H1 (cell line): ENCODE measurements around the gene ASXL1. TPM values are rescaled to one million over a fixed set of nuclear protein-coding genes. Genes with fewer than 3 reads are reported as not detected.

Experiments
- CTCF ChIA-PET: fragments of 300-600 bp; sonication (Branson Sonifier 250); formaldehyde crosslinking; loops from one replicate; lab custom pipeline; 2021; ENCODE audit not compliant: partially characterized antibody; lab: Charles Lee
- POLR2A ChIA-PET: fragments of 300-600 bp; sonication (Branson Sonifier 250); formaldehyde crosslinking; loops from one replicate; lab custom pipeline; 2021; ENCODE audit warnings: inconsistent platforms; ENCODE audit not compliant: partially characterized antibody; lab: Charles Lee
- DNase-seq, 2 experiments: peaks; one replicate each; pipeline versions ENCODE4 v3.0.0 to v3.0.0-alpha.2; 2010 to 2022; ENCODE audit warnings: low spot score in 2 of 2, low read depth in 1 of 2, mixed read lengths in 1 of 2
- FAIRE-seq: peaks from 2 replicates; lab custom pipeline; 2011; peaks lifted over from hg19 to GRCh38; lab: Jason Lieb, UNC
- H2AFZ ChIP-seq: 2 replicates; pipeline ENCODE4 v1.8.1; 2012; ENCODE audit warnings: low read length, inconsistent platforms
- H2AK5ac ChIP-seq: 2 replicates; pipeline ENCODE4 v1.6.1; 2013; ENCODE audit warnings: low read depth, low read length
- H2BK120ac ChIP-seq: replicated peaks from 2 replicates; pipeline ENCODE3; 2013; ENCODE audit warnings: low read depth, low read length, inconsistent platforms
- H2BK12ac ChIP-seq: 2 replicates; pipeline ENCODE4 v1.6.1; 2013; ENCODE audit warnings: low read depth, low read length
- H2BK15ac ChIP-seq: 2 replicates; pipeline ENCODE4 v1.6.1; 2013; ENCODE audit warnings: low read length
- H2BK20ac ChIP-seq: 2 replicates; pipeline ENCODE4 v1.6.1; 2013; ENCODE audit warnings: low read length
- H2BK5ac ChIP-seq: 2 replicates; pipeline ENCODE4 v1.6.1; 2013; ENCODE audit warnings: low read depth, low read length
- H3K14ac ChIP-seq: 2 replicates; pipeline ENCODE4 v1.6.1; 2013; ENCODE audit warnings: inconsistent platforms; ENCODE audit not compliant: insufficient read length
- H3K18ac ChIP-seq: 2 replicates; pipeline ENCODE4 v1.6.1; 2013; ENCODE audit warnings: low read length; ENCODE audit errors: extremely low read depth
- H3K23ac ChIP-seq: 2 replicates; pipeline ENCODE4 v1.6.1; 2013; ENCODE audit warnings: inconsistent platforms; ENCODE audit not compliant: insufficient read length
- H3K23me2 ChIP-seq: 2 replicates; pipeline ENCODE4 v1.6.1; 2013; ENCODE audit warnings: low read depth, low read length
- H3K27ac ChIP-seq: 2 replicates; pipeline ENCODE4 v1.6.1; 2011; ENCODE audit warnings: low read depth, low read length, inconsistent platforms
- H3K27me3 ChIP-seq, 4 experiments: replicated peaks in 1 of 4; 1 replicate in 1 of 4; 2 replicates in 3 of 4; pipeline versions ENCODE4 v1.6.1 to v1.8.1; 2011 to 2013; ENCODE audit warnings: low read length in 3 of 4, mild to moderate bottlenecking in 3 of 4, inconsistent platforms in 2 of 4, mixed read lengths in 2 of 4, moderate library complexity in 1 of 4; ENCODE audit not compliant: control insufficient read depth in 3 of 4, insufficient read depth in 3 of 4; ENCODE audit errors: extremely low read depth in 1 of 4
- H3K36me3 ChIP-seq, 4 experiments: 2 replicates each; pipeline versions ENCODE4 v1.6.1 to v1.8.1; 2011 to 2013; ENCODE audit warnings: mild to moderate bottlenecking in 4 of 4, low read length in 3 of 4, moderate library complexity in 2 of 4, control low read depth in 1 of 4, inconsistent platforms in 1 of 4; ENCODE audit not compliant: insufficient read depth in 4 of 4, control insufficient read depth in 2 of 4
- H3K4ac ChIP-seq: replicated peaks from 2 replicates; pipeline ENCODE3; 2013; ENCODE audit warnings: low read length, low read depth, mixed read lengths, inconsistent platforms; ENCODE audit not compliant: insufficient read length
- H3K4me1 ChIP-seq, 4 experiments: replicated peaks in 1 of 4; 1 replicate in 1 of 4; 2 replicates in 3 of 4; pipeline versions ENCODE4 v1.6.1 to v1.8.1; 2011 to 2013; ENCODE audit warnings: low read length in 3 of 4, inconsistent platforms in 2 of 4, mixed read lengths in 1 of 4; ENCODE audit not compliant: insufficient read depth in 4 of 4, control insufficient read depth in 3 of 4
- H3K4me2 ChIP-seq, 2 experiments: 2 replicates each; pipeline versions ENCODE4 v1.6.1 to v1.8.1; 2011 to 2013; ENCODE audit warnings: low read depth in 2 of 2, low read length in 2 of 2, control low read depth in 1 of 2, inconsistent platforms in 1 of 2, mild to moderate bottlenecking in 1 of 2; ENCODE audit not compliant: insufficient read depth in 1 of 2
- H3K4me3 ChIP-seq, 4 experiments: fragments of 200-600, 300-600 bp in 1 of 4; sonication (generic), shearing (Covaris generic), sonication (Bioruptor Twin) in 1 of 4; 2 replicates each; pipeline versions ENCODE4 v1.5.1 to v1.8.1; 2011 to 2016; ENCODE audit warnings: low read length in 4 of 4, low read depth in 3 of 4, control low read depth in 2 of 4, inconsistent platforms in 2 of 4, mild to moderate bottlenecking in 2 of 4, mixed read lengths in 1 of 4, moderate library complexity in 1 of 4; ENCODE audit not compliant: insufficient read depth in 2 of 4; ENCODE audit errors: extremely low read depth in 1 of 4
- H3K56ac ChIP-seq: replicated peaks from 2 replicates; pipeline ENCODE3; 2013; ENCODE audit warnings: low read depth, mild to moderate bottlenecking, mixed read lengths, low read length, inconsistent platforms; ENCODE audit not compliant: insufficient read length
- H3K79me1 ChIP-seq: 2 replicates; pipeline ENCODE4 v1.6.1; 2013; ENCODE audit warnings: low read depth, low read length, control low read depth
- H3K79me2 ChIP-seq, 2 experiments: 2 replicates each; pipeline versions ENCODE4 v1.6.1 to v1.8.1; 2012 to 2013; ENCODE audit warnings: low read length in 2 of 2, mild to moderate bottlenecking in 2 of 2, inconsistent platforms in 1 of 2; ENCODE audit not compliant: insufficient read depth in 2 of 2, control insufficient read depth in 1 of 2
- H3K9ac ChIP-seq, 4 experiments: replicated peaks in 1 of 4; 1 replicate in 1 of 4; 2 replicates in 3 of 4; pipeline versions ENCODE4 v1.6.1 to v1.8.1; 2011 to 2013; ENCODE audit warnings: low read depth in 3 of 4, low read length in 3 of 4, control low read depth in 2 of 4, mild to moderate bottlenecking in 2 of 4, moderate library complexity in 2 of 4, inconsistent platforms in 1 of 4; ENCODE audit errors: extremely low read depth in 1 of 4
- H3K9me3 ChIP-seq, 2 experiments: 2 replicates each; pipeline versions ENCODE4 v1.6.1 to v1.8.1; 2012 to 2013; ENCODE audit warnings: mild to moderate bottlenecking in 2 of 2, moderate library complexity in 2 of 2, control low read depth in 1 of 2, inconsistent platforms in 1 of 2, low read depth in 1 of 2, low read length in 1 of 2, mixed read lengths in 1 of 2; ENCODE audit not compliant: insufficient read depth in 2 of 2
- H4K20me1 ChIP-seq, 2 experiments: replicated peaks in 1 of 2; 2 replicates each; pipeline versions ENCODE3 to v1.8.1; 2011 to 2013; ENCODE audit warnings: inconsistent platforms in 2 of 2, low read length in 2 of 2, mild to moderate bottlenecking in 1 of 2; ENCODE audit not compliant: insufficient read depth in 2 of 2, control insufficient read depth in 1 of 2
- H4K5ac ChIP-seq: 2 replicates; pipeline ENCODE4 v1.6.1; 2013; ENCODE audit warnings: low read length, low read depth, mixed read lengths, inconsistent platforms; ENCODE audit not compliant: insufficient read length
- H4K8ac ChIP-seq: 2 replicates; pipeline ENCODE4 v1.8.0; 2013; ENCODE audit warnings: mild to moderate bottlenecking, moderate library complexity, low read length, inconsistent platforms; ENCODE audit not compliant: insufficient read depth; ENCODE audit errors: extremely low read depth
- H4K91ac ChIP-seq: replicated peaks from 2 replicates; pipeline ENCODE3; 2013; ENCODE audit warnings: low read length, mixed read lengths, inconsistent platforms; ENCODE audit not compliant: insufficient read length
- BRCA1 ChIP-seq: IDR thresholded peaks from 2 replicates; pipeline ENCODE4 v1.6.1; 2012; ENCODE audit warnings: low read depth, low read length, improper control_type of control experiment
- CTBP2 ChIP-seq: IDR thresholded peaks from 2 replicates; pipeline ENCODE4 v1.7.0; 2011; ENCODE audit warnings: borderline replicate concordance, mild to moderate bottlenecking, moderate library complexity, mixed read lengths, low read length; ENCODE audit not compliant: insufficient read depth, insufficient read length
- MAFK ChIP-seq: IDR thresholded peaks from 2 replicates; pipeline ENCODE4 v1.6.1; 2012; ENCODE audit warnings: low read depth, mild to moderate bottlenecking, improper control_type of control experiment, low read length
- WGBS, 2 experiments: shearing (Covaris generic) in 1 of 2; methylation state at CpG; one replicate each; pipeline versions ENCODE4 v1.1.6 to v1.1.7; 2013 to 2015; ENCODE audit warnings: low lambda C conversion rate in 2 of 2, mixed read lengths in 2 of 2, inconsistent platforms in 1 of 2, low coverage in 1 of 2, missing lambda C conversion rate in 1 of 2; ENCODE audit not compliant: insufficient replicate concordance in 2 of 2, insufficient coverage in 1 of 2, insufficient read length in 1 of 2; ENCODE audit errors: extremely low coverage in 1 of 2, missing lambda C conversion rate in 1 of 2; 5-methylcytosine and 5-hydroxymethylcytosine counted together
- polyA plus RNA-seq, 7 experiments: library from polyadenylated mRNA; depleted of rRNA in 3 of 7; stranded (reverse) in 5 of 7; unstranded in 2 of 7; fragments of >200 nt in 5 of 7; fragments of 200-250 nt in 2 of 7; gene quantifications; 1 replicate in 5 of 7; 2 replicates in 1 of 7; 4 replicates in 1 of 7; pipeline versions ENCODE4 v1.2.1 to v1.2.3, GENCODE V29; 2011 to 2013; ENCODE audit warnings: missing spikeins in 2 of 7, mixed read lengths in 2 of 7
- total RNA-seq: library from RNA; stranded (reverse); fragmentation: NEBNext Ultra II Directional; extraction: Animal tissue kit (Norgen Biotek cat#: 25700); gene quantifications from 2 replicates; pipeline ENCODE4 v1.2.1, GENCODE V29; 2021

The ASXL1 gene
- total and polyA plus RNA-seq, 2 of the 8 experiments (the other 6 are each of a cell fraction or from before 2014, with no cell fraction given), result 10.6 to 26.5 TPM

- FAIRE-seq (no peak), DNase-seq (no peak)
- no peaks in the 10 kb centered on the region for H3K36me3 ChIP-seq
- ChIA-PET CTCF (interaction anchor here (1.3 kb wide), 1 partner anchor 46 kb away, joined by 3 read pairs; no protein-coding TSS in a partner anchor), POLR2A (interaction anchor here (1.2 kb wide), 1 partner anchor 10 kb away, joined by 4 read pairs; no protein-coding TSS in a partner anchor)
- H3K79me2 ChIP-seq, result no peaks in the 10 kb centered on the region
- H4K91ac ChIP-seq, result no peak overlapping the region
- no peaks in the 10 kb centered on the region for H3K9me3 ChIP-seq
- H2BK5ac ChIP-seq, result no peak overlapping the region
- no peaks in the 10 kb centered on the region for H3K27me3 ChIP-seq
- no peak overlapping the region for H3K18ac ChIP-seq
- no peak overlapping the region for H3K4ac ChIP-seq
- no peak overlapping the region for H2BK20ac ChIP-seq
- no peak overlapping the region for H2BK12ac ChIP-seq
- no peak overlapping the region for H2BK15ac ChIP-seq
- no peak overlapping the region for H3K27ac ChIP-seq
- peak; percentile 22; the same call in 1 of the 2 replicates for TF ChIP-seq MAFK
- no peak for TF ChIP-seq BRCA1
- TF ChIP-seq CTBP2, result no peak
- H4K8ac ChIP-seq, result no peak overlapping the region
- H3K56ac ChIP-seq, result no peak overlapping the region
- no peak overlapping the region for H3K4me3 ChIP-seq
- H2AK5ac ChIP-seq, result no peak overlapping the region
- no peak overlapping the region for H2BK120ac ChIP-seq
- no peaks in the 10 kb centered on the region for H3K79me1 ChIP-seq
- H3K14ac ChIP-seq, result no peak overlapping the region
- no peaks in the 10 kb centered on the region for H3K23me2 ChIP-seq
- H3K4me1 ChIP-seq, result no peaks in the 10 kb centered on the region; a peak in 1 of 7 replicates
- H4K20me1 ChIP-seq, result peaks cover 0 to 2% of the 10 kb centered on the region in 2 experiments
- no peak overlapping the region for H3K9ac ChIP-seq
- H3K23ac ChIP-seq, result no peak overlapping the region
- no peak overlapping the region for H4K5ac ChIP-seq
- no peak overlapping the region for H2AFZ ChIP-seq
- H3K4me2 ChIP-seq, result no peak overlapping the region
- 74% methylated on average over 2 of the region's 2 CpGs; no CpG with 5 or more reads in 1 of the 2 experiments for WGBS, 2 experiments
Measured at GRCh38 chr20:32415494-32415893, 57.4 kb downstream of the ASXL1 start.
